22Rv1 (cell line): Measurements from ENCODE around the gene MED26.

Experiments used
- CTCF ChIP-seq: fragments of 450-650 bp; IDR thresholded peaks from 2 replicates; pipeline ENCODE4 v1.5.1; 2017; ENCODE audit warnings: mild to moderate bottlenecking
- ZFX ChIP-seq: fragments of 450-650 bp; IDR thresholded peaks from 2 replicates; pipeline ENCODE4 v1.6.1; 2017; ENCODE audit warnings: antibody characterized with exemption, borderline replicate concordance

- no peak for TF ChIP-seq CTCF
- no peak for TF ChIP-seq ZFX
Measured at GRCh38 chr19:16581145-16581970, 46.6 kb downstream of the MED26 start.
